GM12878 (cell line): ENCODE measurements around the gene CACNA1E. TPM values are rescaled to one million over a fixed set of nuclear protein-coding genes. Genes with fewer than 3 reads are reported as not detected.
A peak's percentile ranks its signal among the peaks of the same experiment; 100 is the strongest.

Experiments used
- ATAC-seq: fragments of 200-7000 bp; cut with Tn5 transposase; 3 replicates; pipeline ENCODE4 v1.9.1; 2020; ENCODE audit warnings: mild to moderate bottlenecking, moderate library complexity
- BruUV-seq: library from RNA; stranded (reverse); fragments of 400-500 nt; replicated peaks from 2 replicates; lab custom pipeline; 2021; lab: Mats Ljungman, UMichigan
- CTCF ChIA-PET: fragments of 300-600 bp; sonication (Branson Sonifier 250); formaldehyde crosslinking; extraction: SDS; loops from one replicate; lab custom pipeline; 2021; ENCODE audit warnings: inconsistent platforms; lab: Yijun Ruan, JAX
- POLR2A ChIA-PET: fragments of 350-600 bp; formaldehyde crosslinking; extraction: SDS; loops from one replicate; lab custom pipeline; 2021; ENCODE audit warnings: inconsistent platforms; lab: Charles Lee
- RAD21 ChIA-PET: fragments of 300-600 bp; sonication (Branson Sonifier 250); formaldehyde crosslinking; loops from one replicate; lab custom pipeline; 2023; ENCODE audit warnings: antibody characterized with exemption; ENCODE audit not compliant: unreplicated experiment; lab: Charles Lee
- SMC1A ChIA-PET: fragments of 300-600 bp; sonication (Branson Sonifier 250); formaldehyde crosslinking; loops from one replicate; lab custom pipeline; 2023; ENCODE audit not compliant: unreplicated experiment, uncharacterized antibody; lab: Charles Lee
- DNase-seq: peaks from one replicate; pipeline ENCODE4 v3.0.0-alpha.2; 2011; ENCODE audit warnings: low read depth, low spot score
- FAIRE-seq: peaks from 3 replicates; lab custom pipeline; 2011; peaks lifted over from hg19 to GRCh38; lab: Jason Lieb, UNC
- H2AFZ ChIP-seq: 2 replicates; pipeline ENCODE4 v1.6.0; 2011; ENCODE audit warnings: low read depth, low read length, control low read depth; ENCODE audit not compliant: control insufficient read depth
- H3K27ac ChIP-seq: 2 replicates; pipeline ENCODE4 v1.5.1; 2011; ENCODE audit warnings: control low read depth; ENCODE audit not compliant: control insufficient read depth, insufficient read depth
- H3K27me3 ChIP-seq, 2 experiments: replicated peaks in 1 of 2; 2 replicates each; pipeline versions ENCODE4 v1.6.0 to v1.6.1; 2011; ENCODE audit warnings: low read length in 1 of 2; ENCODE audit not compliant: control insufficient read depth in 2 of 2, insufficient read depth in 2 of 2
- H3K36me3 ChIP-seq, 2 experiments: 2 replicates each; pipeline ENCODE4 v1.5.1; 2011; ENCODE audit warnings: low read length in 1 of 2; ENCODE audit not compliant: control insufficient read depth in 2 of 2, insufficient read depth in 2 of 2
- H3K4me1 ChIP-seq: 2 replicates; pipeline ENCODE4 v1.6.1; 2011; ENCODE audit warnings: mild to moderate bottlenecking, low read length, moderate library complexity, mixed read lengths; ENCODE audit not compliant: control insufficient read depth, insufficient read depth
- H3K4me2 ChIP-seq: 2 replicates; pipeline ENCODE4 v1.6.0; 2011; ENCODE audit warnings: control low read depth; ENCODE audit not compliant: control insufficient read depth, insufficient read depth
- H3K4me3 ChIP-seq: fragments of 200-600 bp; sonication (generic); 2 replicates; pipeline ENCODE4 v1.5.1; 2016
- H3K79me2 ChIP-seq: 2 replicates; pipeline ENCODE4 v1.6.0; 2011; ENCODE audit warnings: low read length; ENCODE audit not compliant: control insufficient read depth, insufficient read depth
- H3K9ac ChIP-seq: 2 replicates; pipeline ENCODE4 v1.8.0; 2011; ENCODE audit warnings: low read length, control low read depth, mixed read lengths; ENCODE audit not compliant: control insufficient read depth, insufficient read depth
- H3K9me3 ChIP-seq: replicated peaks from 3 replicates; pipeline ENCODE4 v1.5.1; 2011; ENCODE audit warnings: mild to moderate bottlenecking, low read length; ENCODE audit not compliant: control insufficient read depth, insufficient read depth
- H4K20me1 ChIP-seq: 2 replicates; pipeline ENCODE4 v1.6.0; 2011; ENCODE audit not compliant: control insufficient read depth, insufficient read depth
- ATF7 ChIP-seq: fragments of 450-650 bp; IDR thresholded peaks from 2 replicates; pipeline ENCODE4 v1.6.1; 2016; ENCODE audit warnings: low read depth, mild to moderate bottlenecking
- IKZF1 ChIP-seq: fragments of 450-650 bp; conservative IDR thresholded peaks from 2 replicates; pipeline ENCODE4 v1.6.1; 2017; ENCODE audit warnings: antibody characterized with exemption, mild to moderate bottlenecking
- KLF5 ChIP-seq: fragments of 450-650 bp; IDR thresholded peaks from 2 replicates; pipeline ENCODE4 v1.6.1; 2014; ENCODE audit warnings: mild to moderate bottlenecking; ENCODE audit not compliant: partially characterized antibody
- MTA2 ChIP-seq: fragments of 450-650 bp; IDR thresholded peaks from 2 replicates; pipeline ENCODE4 v1.6.1; 2016; ENCODE audit warnings: low read depth, mild to moderate bottlenecking, moderate library complexity
- MYB ChIP-seq: fragments of 150-350 bp; IDR thresholded peaks from 2 replicates; pipeline ENCODE4 v1.6.1; 2014; ENCODE audit warnings: mild to moderate bottlenecking, low read depth, low read length, borderline replicate concordance
- RUNX3 ChIP-seq: IDR thresholded peaks from 2 replicates; pipeline ENCODE4 v1.6.1; 2012; ENCODE audit warnings: low read length, inconsistent platforms
- SRF ChIP-seq, 2 experiments: IDR thresholded peaks; 2 replicates each; pipeline ENCODE4 v1.6.1; 2011; ENCODE audit warnings: low read depth in 2 of 2, low read length in 2 of 2, mild to moderate bottlenecking in 1 of 2, moderate library complexity in 1 of 2
- ZBED1 ChIP-seq: IDR thresholded peaks from 2 replicates; pipeline ENCODE4 v1.6.1; 2016; ENCODE audit warnings: borderline replicate concordance
- ZZZ3 ChIP-seq: IDR thresholded peaks from 2 replicates; pipeline ENCODE4 v1.6.1; 2011; ENCODE audit warnings: low read depth; ENCODE audit not compliant: control insufficient read depth, insufficient read length
- WGBS: methylation state at CpG from one replicate; pipeline ENCODE4 v1.1.6; 2016; ENCODE audit warnings: low lambda C conversion rate; ENCODE audit not compliant: insufficient replicate concordance, insufficient coverage; ENCODE audit errors: missing lambda C conversion rate; 5-methylcytosine and 5-hydroxymethylcytosine counted together
- in situ Hi-C: fragments of 300-500 bp; cut with MboI; formaldehyde crosslinking; loops from 9 replicates; pipeline ENCODE4 v1.14.3; 2018; ENCODE audit warnings: mixed read lengths
- intact Hi-C: fragments of 100-400 bp; cut with micrococcal nuclease; formaldehyde crosslinking; loops from one replicate; pipeline ENCODE4 v1.14.2; 2022; ENCODE audit not compliant: unreplicated experiment
- polyA plus RNA-seq, 11 experiments: library from polyadenylated mRNA; depleted of rRNA in 4 of 11; unstranded in 6 of 11; stranded (reverse) in 5 of 11; fragments of >200 nt; fragmentation: Nextera tagmentation in 4 of 11; fragmentation: Illumina TruSeq in 1 of 11; extraction: Ambion mirVana in 4 of 11; extraction: Trizol in 1 of 11; gene quantifications; 1 replicate in 1 of 11; 2 replicates in 10 of 11; pipeline versions ENCODE4 v1.2.1 to v1.2.3, GENCODE V29; 2011 to 2016; ENCODE audit warnings: inconsistent platforms in 2 of 11, missing spikeins in 2 of 11, low read depth in 1 of 11
- total RNA-seq, 4 experiments: library from RNA; depleted of rRNA in 3 of 4; stranded (reverse); fragments of >200 nt in 3 of 4; fragmentation: Illumina TruSeq in 1 of 4; extraction: Trizol in 1 of 4; gene quantifications; 2 replicates each; pipeline versions ENCODE4 v1.2.1 to v1.2.3, GENCODE V29; 2013 to 2021

CACNA1E gene
- total and polyA plus RNA-seq, 10 of the 15 experiments (the other 5 are each of a cell fraction or from before 2014, with no cell fraction given), result 0.57 to 22.0 (median 8.5) TPM

DNA sequence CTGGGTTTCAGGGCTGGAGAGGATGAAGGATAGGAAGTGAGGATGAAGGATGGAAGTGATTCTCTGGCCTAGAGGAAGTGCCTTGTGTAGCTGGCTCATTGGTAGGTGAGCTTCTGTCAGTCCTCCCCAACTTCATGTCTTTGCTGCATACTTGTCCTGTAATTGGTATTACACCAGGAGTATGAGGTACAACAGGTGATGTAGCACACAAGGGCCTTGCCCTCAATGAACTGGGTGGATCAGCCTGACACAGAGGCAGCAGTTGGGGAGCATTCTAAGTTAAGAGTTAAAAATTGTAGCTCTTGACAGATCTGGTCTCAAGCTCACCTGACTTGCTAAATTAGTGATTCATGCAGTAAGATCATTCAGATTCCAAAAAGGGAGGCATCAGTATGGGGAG is 37.9 kb upstream of the CACNA1E start:
- RAD21 ChIA-PET, result interaction anchor here (1.3 to 2.6 kb wide), 3 partner anchors 9 to 33 kb away, joined by 5 to 11 read pairs (median 8); no protein-coding TSS in a partner anchor
- H2AFZ ChIP-seq, result no peak overlapping the region

DNA sequence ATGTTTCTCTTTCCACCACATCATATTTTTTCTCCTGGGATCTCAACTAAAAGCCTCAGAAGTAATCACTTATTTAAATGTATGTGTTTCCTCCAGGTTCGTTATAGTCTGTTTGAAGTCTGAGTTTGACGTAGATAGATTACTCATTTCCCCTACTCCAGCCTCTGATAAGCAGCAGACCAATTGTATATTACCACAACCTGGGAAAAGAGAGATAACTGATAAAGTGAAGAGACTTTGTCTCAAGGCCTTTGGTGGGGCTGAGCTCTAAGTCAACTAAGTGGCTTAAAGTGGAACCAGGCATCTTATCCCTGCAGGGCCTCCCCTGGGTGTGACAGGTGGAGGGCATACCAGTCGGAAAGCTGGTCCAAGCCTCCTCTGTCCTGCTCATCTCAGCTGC is 34.9 kb upstream of the CACNA1E start:
- ChIA-PET CTCF (interaction anchor here (1.0 to 2.1 kb wide), 3 partner anchors 10 to 30 kb away, joined by 3 to 9 read pairs (median 3); no protein-coding TSS in a partner anchor), RAD21 (interaction anchor here (1.0 to 1.4 kb wide), 3 partner anchors 18 to 258 kb away, joined by 3 to 4 read pairs (median 3); no protein-coding TSS in a partner anchor), POLR2A (interaction anchor here (0.7 to 1.8 kb wide), 3 partner anchors 10 to 18 kb away, joined by 3 to 12 read pairs (median 4); no protein-coding TSS in a partner anchor), SMC1A (interaction anchor here (1.3 to 2.2 kb wide), 5 partner anchors 10 to 30 kb away, joined by 3 to 10 read pairs (median 5); no protein-coding TSS in a partner anchor)
- TF ChIP-seq RUNX3 (peak; percentile 33; the same call in 1 of the 2 replicates), SRF (IDR thresholded peaks at IDR 0.05; ENCODE audit: low read depth in 2 of 2, low read length in 2 of 2) (no peak), ZBED1 (no peak)
- H3K4me3 ChIP-seq, result no peak overlapping the region
- no peak overlapping the region for H3K27ac ChIP-seq
- no peaks in the 10 kb centered on the region for H4K20me1 ChIP-seq
- H3K4me2 ChIP-seq, result no peak overlapping the region
- in situ Hi-C loops, result no loop called here
- BruUV-seq, result no TSS peak
- no peaks in the 10 kb centered on the region for H3K79me2 ChIP-seq
- H2AFZ ChIP-seq, result no peak overlapping the region
- WGBS, result 74% methylated on average over 3 of the region's 3 CpGs
- no peak for FAIRE-seq
- no peaks in the 10 kb centered on the region for H3K36me3 ChIP-seq
- no peak for DNase-seq
- no peak overlapping the region for H3K9ac ChIP-seq
- H3K4me1 ChIP-seq, result no peaks in the 10 kb centered on the region; the same call in 1 of the 2 replicates
- no peak for ATAC-seq
- no peaks in the 10 kb centered on the region for H3K9me3 ChIP-seq
- no peaks in the 10 kb centered on the region for H3K27me3 ChIP-seq
- intact Hi-C loops, result no loop called here

More for the DNA sequence above, 37.9 kb upstream of the CACNA1E start:
- Histone ChIP-seq H3K4me1 (peaks cover 10% of the 10 kb centered on the region), H3K9me3 (no peaks in the 10 kb centered on the region), H4K20me1 (no peaks in the 10 kb centered on the region), H3K27me3 (no peaks in the 10 kb centered on the region), H3K4me3 (no peak overlapping the region), H3K27ac (no peak overlapping the region), H3K79me2 (no peaks in the 10 kb centered on the region), H3K9ac (no peak overlapping the region), H3K4me2 (no peak overlapping the region), H3K36me3 (no peaks in the 10 kb centered on the region)
- CTCF ChIA-PET, result interaction anchor here (0.8 to 5.2 kb wide), 3 partner anchors 11 to 20 kb away, joined by 3 to 26 read pairs (median 4); no protein-coding TSS in a partner anchor
- POLR2A ChIA-PET, result interaction anchor here (1.2 to 1.8 kb wide), 2 partner anchors 15 to 38 kb away, joined by 3 to 11 read pairs; partner anchors contain the start of gene CACNA1E
- TF ChIP-seq KLF5 (no peak), ZZZ3 (no peak), ATF7 (no peak), MYB (no peak), MTA2 (no peak), IKZF1 (no peak)
- no peak for FAIRE-seq
- no peak for DNase-seq
- no peak for ATAC-seq
- intact Hi-C loops, result no loop called here
- in situ Hi-C loops, result no loop called here
- SMC1A ChIA-PET, result interaction anchor here (1.0 to 2.0 kb wide), 4 partner anchors 8 to 33 kb away, joined by 4 to 6 read pairs (median 4); no protein-coding TSS in a partner anchor
- BruUV-seq, result no TSS peak
